Vagina (tissue), 2 donors: Measurements from ENCODE around the gene NELFA. TPM values are rescaled to one million over a fixed set of nuclear protein-coding genes. Genes with fewer than 3 reads are reported as not detected.
"Not testable (repeated sequence)": the region's sequence is repeated elsewhere in the genome, so short reads cannot be mapped to it uniquely, and the experiment has no call there.

Experiments used
- DNase-seq, 2 donors: peaks; one replicate each; pipeline ENCODE4 v3.0.0-alpha.2; 2017; ENCODE audit errors: extremely low spot score in 2 of 2
- H3K27ac ChIP-seq: fragments of 200-600 bp; sonication (generic); one replicate; pipeline ENCODE4 v1.5.1; 2019
- H3K27me3 ChIP-seq: fragments of 200-600 bp; sonication (generic); one replicate; pipeline ENCODE4 v1.5.1; 2019
- H3K36me3 ChIP-seq, 2 donors: fragments of 200-600 bp; sonication (generic); one replicate each; pipeline ENCODE4 v1.5.1; 2017 to 2019
- H3K4me1 ChIP-seq: fragments of 200-600 bp; sonication (generic); one replicate; pipeline ENCODE4 v1.5.1; 2019
- H3K4me3 ChIP-seq, 2 donors: fragments of 200-600 bp; sonication (generic); 1 replicate in 1 of 2; 2 replicates in 1 of 2; pipeline ENCODE4 v1.5.1; 2016 to 2019
- H3K9me3 ChIP-seq: fragments of 200-600 bp; sonication (generic); one replicate; pipeline ENCODE4 v1.5.1; 2019
- POLR2A ChIP-seq, 2 donors: fragments of 450-650 bp; IDR thresholded peaks; one replicate each; pipeline ENCODE4 v1.6.1; 2017; ENCODE audit warnings: antibody characterized with exemption in 2 of 2, mild to moderate bottlenecking in 2 of 2, moderate library complexity in 2 of 2
- POLR2AphosphoS5 ChIP-seq, 2 donors: sonication (generic); formaldehyde crosslinking; IDR thresholded peaks; one replicate each; pipeline ENCODE4 v1.9.0; 2017; ENCODE audit warnings: antibody characterized with exemption in 2 of 2, mild to moderate bottlenecking in 2 of 2, low read depth in 1 of 2; ENCODE audit not compliant: insufficient read depth in 1 of 2
- intact Hi-C: fragments of 100-400 bp; cut with DNase I; formaldehyde crosslinking; loops from one replicate; pipeline ENCODE4 v1.15.1; 2023
- total RNA-seq: library from RNA; depleted of rRNA; stranded (reverse); fragments of >200 nt; gene quantifications from one replicate; pipeline ENCODE4 v1.2.3, GENCODE V29; 2016
- TF ChIP-seq, protein P1 (sequence below), 3 experiments: fragments of 450-650 bp in 2 of 3; fragments of 200-600 bp in 1 of 3; sonication (generic) in 1 of 3; IDR thresholded peaks; one replicate each; pipeline ENCODE4 v1.5.1; 2017 to 2019; ENCODE audit warnings: antibody characterized with exemption in 3 of 3, mild to moderate bottlenecking in 2 of 3, moderate library complexity in 2 of 3

NELFA gene
- total RNA-seq, 1 donor from 2014 or later: 19.6 TPM

GRCh38 chr4:1996866-1997611 lies 11.7 kb downstream of the NELFA start:
- no peaks in the 10 kb centered on the region for H3K36me3 ChIP-seq
- H3K4me3 ChIP-seq: no peak overlapping the region
- intact Hi-C loops: no loop called here
- H3K9me3 ChIP-seq: no peaks in the 10 kb centered on the region
- no peak overlapping the region for H3K27ac ChIP-seq
- H3K27me3 ChIP-seq: no peaks in the 10 kb centered on the region
- DNase-seq: no peak
- no peak for TF ChIP-seq POLR2A (IDR thresholded peaks at IDR 0.05)
- TF ChIP-seq, protein P1, sequence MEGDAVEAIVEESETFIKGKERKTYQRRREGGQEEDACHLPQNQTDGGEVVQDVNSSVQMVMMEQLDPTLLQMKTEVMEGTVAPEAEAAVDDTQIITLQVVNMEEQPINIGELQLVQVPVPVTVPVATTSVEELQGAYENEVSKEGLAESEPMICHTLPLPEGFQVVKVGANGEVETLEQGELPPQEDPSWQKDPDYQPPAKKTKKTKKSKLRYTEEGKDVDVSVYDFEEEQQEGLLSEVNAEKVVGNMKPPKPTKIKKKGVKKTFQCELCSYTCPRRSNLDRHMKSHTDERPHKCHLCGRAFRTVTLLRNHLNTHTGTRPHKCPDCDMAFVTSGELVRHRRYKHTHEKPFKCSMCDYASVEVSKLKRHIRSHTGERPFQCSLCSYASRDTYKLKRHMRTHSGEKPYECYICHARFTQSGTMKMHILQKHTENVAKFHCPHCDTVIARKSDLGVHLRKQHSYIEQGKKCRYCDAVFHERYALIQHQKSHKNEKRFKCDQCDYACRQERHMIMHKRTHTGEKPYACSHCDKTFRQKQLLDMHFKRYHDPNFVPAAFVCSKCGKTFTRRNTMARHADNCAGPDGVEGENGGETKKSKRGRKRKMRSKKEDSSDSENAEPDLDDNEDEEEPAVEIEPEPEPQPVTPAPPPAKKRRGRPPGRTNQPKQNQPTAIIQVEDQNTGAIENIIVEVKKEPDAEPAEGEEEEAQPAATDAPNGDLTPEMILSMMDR (IDR thresholded peaks at IDR 0.05): no peak
- no peak for TF ChIP-seq POLR2AphosphoS5 (IDR thresholded peaks at IDR 0.05; ENCODE audit: insufficient read depth in 1 of 2, low read depth in 1 of 2)
- peaks cover 15% of the 10 kb centered on the region for H3K4me1 ChIP-seq

DNA sequence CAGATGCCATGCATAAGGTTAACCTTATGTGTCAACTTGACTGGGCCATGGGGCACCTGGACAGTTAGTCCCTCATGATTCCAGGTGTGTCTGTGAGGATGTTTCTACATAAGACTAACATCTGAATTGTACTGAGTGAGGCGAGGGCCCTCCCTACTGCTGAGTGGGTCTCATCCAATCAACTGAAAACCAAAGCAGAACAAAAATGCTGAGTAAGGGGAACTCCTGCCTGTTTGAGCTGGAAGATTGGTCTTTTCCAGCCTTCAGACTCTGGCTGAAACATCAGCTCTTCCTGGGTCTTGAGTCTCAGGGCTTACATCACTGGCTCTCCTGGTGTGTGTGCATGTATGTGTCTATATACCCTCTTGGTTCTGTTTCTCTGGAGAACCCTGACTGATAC lies 13.8 kb downstream of the NELFA start:
- Histone ChIP-seq H3K4me3 (no peak overlapping the region), H3K9me3 (no peaks in the 10 kb centered on the region), H3K4me1 (peaks cover 16% of the 10 kb centered on the region), H3K27me3 (no peaks in the 10 kb centered on the region), H3K36me3 (peaks cover 0 to 5% of the 10 kb centered on the region in 2 donors), H3K27ac (no peak overlapping the region)
- peak in 1 of 2 donors; percentile 25 for DNase-seq
- TF ChIP-seq POLR2A (IDR thresholded peaks at IDR 0.05) (no peak), POLR2AphosphoS5 (IDR thresholded peaks at IDR 0.05; ENCODE audit: insufficient read depth in 1 of 2, low read depth in 1 of 2) (no peak)
- TF ChIP-seq, protein P1 (IDR thresholded peaks at IDR 0.05): no peak
- intact Hi-C loops: no loop called here

DNA sequence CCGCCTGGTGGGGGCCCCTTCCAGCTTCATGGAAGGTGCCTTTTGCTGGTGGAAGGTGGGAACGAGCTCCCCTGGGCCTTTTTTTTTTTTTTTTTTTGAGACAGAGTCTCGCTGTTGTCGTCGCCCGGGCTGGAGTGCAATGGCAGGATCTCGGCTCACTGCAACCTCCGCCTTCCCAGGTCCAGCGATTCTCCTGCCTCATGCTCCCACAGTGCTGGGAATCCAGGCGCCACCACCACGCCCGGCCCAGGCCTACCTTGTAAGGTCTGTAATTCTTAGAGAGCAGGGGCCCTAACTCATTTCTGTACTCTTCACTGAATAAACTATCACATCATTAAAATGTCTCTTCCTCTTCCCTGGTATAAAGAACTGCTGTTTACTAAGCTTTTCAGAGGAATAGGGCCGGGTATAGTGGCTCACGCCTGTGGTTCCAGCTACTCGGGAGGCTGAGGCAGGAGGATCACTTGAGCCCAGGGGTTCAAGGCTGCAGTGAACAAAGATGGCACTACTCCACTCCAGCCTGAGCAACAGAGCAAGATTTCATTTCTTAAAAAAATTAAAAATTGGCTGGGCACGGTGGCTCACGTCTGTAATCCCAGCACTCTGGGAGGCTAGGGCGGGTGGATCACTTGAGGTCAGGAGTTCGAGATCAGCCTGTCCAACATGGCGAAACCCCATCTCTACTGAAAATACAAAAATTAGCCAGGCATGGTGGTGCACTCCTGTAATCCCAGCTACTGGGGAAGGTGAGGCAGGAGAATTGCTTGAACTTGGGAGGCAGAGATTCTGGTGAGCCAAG lies 14.9 kb downstream of the NELFA start:
- H3K9me3 ChIP-seq, DNase-seq, H3K27me3 ChIP-seq, intact Hi-C loops, H3K27ac ChIP-seq, H3K4me3 ChIP-seq: not testable (repeated sequence)
- H3K4me1 ChIP-seq: peaks cover 16% of the 10 kb centered on the region
- H3K36me3 ChIP-seq: peaks cover 0 to 10% of the 10 kb centered on the region in 2 donors

GRCh38 chr4:1993169-1993516 lies 15.6 kb downstream of the NELFA start:
- Histone ChIP-seq H3K27me3 (no peaks in the 10 kb centered on the region), H3K9me3 (no peaks in the 10 kb centered on the region), H3K36me3 (peaks cover 0 to 16% of the 10 kb centered on the region in 2 donors), H3K4me1 (peaks cover 16% of the 10 kb centered on the region), H3K27ac (no peak overlapping the region), H3K4me3 (no peak overlapping the region)
- intact Hi-C loops: no loop called here
- no peak for DNase-seq
- TF ChIP-seq POLR2AphosphoS5 (IDR thresholded peaks at IDR 0.05; ENCODE audit: insufficient read depth in 1 of 2, low read depth in 1 of 2) (no peak), POLR2A (IDR thresholded peaks at IDR 0.05) (no peak)
- TF ChIP-seq, protein P1 (IDR thresholded peaks at IDR 0.05): no peak

DNA sequence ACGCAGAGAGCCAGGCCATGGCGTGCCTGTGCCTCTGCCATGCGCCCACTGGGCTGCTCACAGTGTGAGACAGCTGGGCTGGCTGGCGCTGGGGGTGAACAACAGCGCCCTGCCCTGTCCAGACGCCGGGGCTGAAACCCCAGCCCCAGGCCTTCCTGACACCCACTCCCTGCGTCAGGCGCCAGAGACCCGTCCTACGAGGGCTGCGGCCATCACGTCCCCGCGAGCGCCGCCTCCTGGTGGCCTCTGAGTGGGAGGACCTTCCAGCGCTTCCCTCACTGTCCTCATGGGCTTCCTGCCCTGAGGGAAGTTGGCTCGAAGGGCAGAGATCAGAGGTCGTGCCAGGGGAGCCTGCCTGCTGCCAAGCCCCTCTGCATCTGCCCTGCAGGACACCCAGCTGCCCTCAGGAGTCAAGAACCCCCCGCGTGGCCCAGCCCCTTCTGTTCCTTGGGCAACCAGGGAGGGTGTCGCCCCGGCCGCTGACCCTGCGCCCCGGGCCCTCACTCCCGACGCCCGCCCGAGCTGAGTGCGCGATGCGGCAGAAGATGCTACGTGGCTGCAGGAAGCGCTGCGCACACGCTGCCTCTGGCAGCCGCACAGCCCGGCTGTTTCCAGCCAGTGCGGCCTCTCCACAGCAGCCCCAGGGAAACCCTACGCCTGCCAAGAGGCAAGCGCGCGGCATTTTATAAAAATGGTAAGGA lies 16.2 kb downstream of the NELFA start:
- H3K9me3 ChIP-seq: no peaks in the 10 kb centered on the region
- H3K4me3 ChIP-seq: no peak overlapping the region
- peaks cover 0 to 21% of the 10 kb centered on the region in 2 donors for H3K36me3 ChIP-seq
- DNase-seq: no peak
- H3K27ac ChIP-seq: no peak overlapping the region
- intact Hi-C loops: no loop called here
- peaks cover 16% of the 10 kb centered on the region for H3K4me1 ChIP-seq
- no peak for TF ChIP-seq POLR2AphosphoS5 (IDR thresholded peaks at IDR 0.05; ENCODE audit: insufficient read depth in 1 of 2, low read depth in 1 of 2)
- H3K27me3 ChIP-seq: no peaks in the 10 kb centered on the region
